ENCODE results near the gene CSNK1A1. TPM values are rescaled to one million over a fixed set of nuclear protein-coding genes. Genes with fewer than 3 reads are reported as not detected.
"Not testable (repeated sequence)": the region's sequence is repeated elsewhere in the genome, so short reads cannot be mapped to it uniquely, and the experiment has no call there.

The CSNK1A1 gene
- total and polyA plus RNA-seq, 5 donors from 2014 or later = 134 to 234 (median 148) TPM

- no peaks in the 10 kb centered on the region for H3K9me3 ChIP-seq (ENCODE audit: control insufficient read depth in 2 of 2, low read length in 2 of 2)
- Mint-ChIP-seq H3K4me1 (peaks cover 63 to 93% (median 80%) of the 10 kb centered on the region in 4 donors), H3K36me3 (peaks cover 21% of the 10 kb centered on the region), H3K27me3 (no peaks in the 10 kb centered on the region), H3K27ac (peak overlapping the region in 2 of 3 donors; percentile 18 to 56), H3K4me3 (peak overlapping the region in 3 of 4 donors; percentile 38 to 52 (median 42)), H3K9me3 (no peaks in the 10 kb centered on the region)
- peak overlapping the region; percentile 55 for H3K4me3 ChIP-seq (ENCODE audit: low read depth, low read length)
- no peaks in the 10 kb centered on the region for H3K27me3 ChIP-seq (ENCODE audit: control insufficient read depth, insufficient read depth, low read length)
- peaks cover 29% of the 10 kb centered on the region for H3K36me3 ChIP-seq (ENCODE audit: control insufficient read depth, insufficient read depth, low read length)
- DNase-seq = no peak
- no peak overlapping the region for H3K27ac ChIP-seq (ENCODE audit: insufficient read depth, low read length, poor library complexity, severe bottlenecking)
- peaks cover 67% of the 10 kb centered on the region for H3K4me1 ChIP-seq (ENCODE audit: control insufficient read depth, insufficient read depth, low read length, poor library complexity, severe bottlenecking)
- no peak for ATAC-seq (ENCODE audit: low read depth in 2 of 2)
Measured at GRCh38 chr5:149526845-149527590, 24.2 kb downstream of the CSNK1A1 start.

DNA sequence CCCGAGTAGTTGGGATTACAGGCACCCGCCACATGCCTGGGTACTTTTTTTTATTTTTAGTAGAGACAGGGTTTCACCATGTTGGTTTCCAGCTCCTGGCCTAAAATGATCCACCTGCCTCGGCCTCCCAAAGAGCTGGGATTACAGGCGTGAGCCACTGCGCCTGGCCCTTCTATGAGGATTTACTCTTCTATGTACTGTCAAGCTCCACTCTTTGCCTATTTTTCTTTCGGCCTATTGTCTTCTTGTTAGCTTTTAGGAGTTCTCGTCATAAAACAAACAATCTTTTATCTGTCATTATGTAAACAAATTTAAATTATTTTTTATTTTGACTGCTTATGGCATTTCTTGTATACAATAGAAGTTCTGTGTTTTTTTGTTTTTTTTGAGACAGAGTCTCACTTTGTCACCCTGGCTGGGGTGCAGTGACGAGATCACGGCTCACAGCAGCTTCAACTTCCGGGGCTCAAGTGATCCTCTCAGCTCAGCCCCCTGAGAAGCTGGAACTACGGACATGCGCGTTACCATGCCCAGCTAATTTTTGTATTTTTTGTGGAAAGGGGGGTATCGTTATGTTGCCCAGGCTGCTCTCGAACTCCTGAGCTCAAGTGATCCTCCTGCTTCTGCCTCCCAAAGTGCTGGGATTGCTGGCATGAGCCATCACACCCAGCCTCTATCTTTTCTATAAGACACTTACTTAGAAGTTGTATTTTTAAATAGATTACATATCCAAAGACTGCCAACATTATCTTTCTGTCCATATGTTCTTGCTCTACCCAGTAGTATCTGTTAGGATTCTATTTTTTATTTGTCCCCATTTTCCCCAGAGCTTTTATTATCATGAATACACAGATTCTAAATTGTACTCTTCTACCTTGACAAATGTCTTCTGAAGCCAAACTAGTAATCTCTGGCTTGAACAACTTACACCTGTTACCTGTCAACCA, 29.2 kb downstream of the CSNK1A1 start:
- no peak overlapping the region for H3K4me3 ChIP-seq (ENCODE audit: low read depth, low read length)
- Mint-ChIP-seq H3K36me3 (peaks cover 34% of the 10 kb centered on the region), H3K4me3 (peak overlapping the region in 3 of 4 donors; percentile 19 to 47 (median 33)), H3K9me3 (no peaks in the 10 kb centered on the region), H3K4me1 (peaks cover 58 to 96% (median 84%) of the 10 kb centered on the region in 4 donors), H3K27me3 (no peaks in the 10 kb centered on the region), H3K27ac (peak overlapping the region; percentile 49 to 87 (median 79))
- H3K9me3 ChIP-seq (ENCODE audit: control insufficient read depth in 2 of 2, low read length in 2 of 2) = no peaks in the 10 kb centered on the region
- H3K36me3 ChIP-seq (ENCODE audit: control insufficient read depth, insufficient read depth, low read length) = peaks cover 46% of the 10 kb centered on the region
- ATAC-seq (ENCODE audit: low read depth in 2 of 2) (no peak), DNase-seq (no peak)
- H3K27ac ChIP-seq (ENCODE audit: insufficient read depth, low read length, poor library complexity, severe bottlenecking) = no peak overlapping the region
- H3K4me1 ChIP-seq (ENCODE audit: control insufficient read depth, insufficient read depth, low read length, poor library complexity, severe bottlenecking) = peaks cover 36% of the 10 kb centered on the region
- no peaks in the 10 kb centered on the region for H3K27me3 ChIP-seq (ENCODE audit: control insufficient read depth, insufficient read depth, low read length)

- Histone ChIP-seq H3K4me1 (ENCODE audit: control insufficient read depth, insufficient read depth, low read length, poor library complexity, severe bottlenecking) (peaks cover 19% of the 10 kb centered on the region), H3K4me3 (ENCODE audit: low read depth, low read length) (peak overlapping the region; percentile 21), H3K36me3 (ENCODE audit: control insufficient read depth, insufficient read depth, low read length) (peaks cover 55% of the 10 kb centered on the region), H3K27ac (ENCODE audit: insufficient read depth, low read length, poor library complexity, severe bottlenecking) (no peak overlapping the region), H3K9me3 (ENCODE audit: control insufficient read depth in 2 of 2, low read length in 2 of 2) (no peaks in the 10 kb centered on the region), H3K27me3 (ENCODE audit: control insufficient read depth, insufficient read depth, low read length) (no peaks in the 10 kb centered on the region)
- Mint-ChIP-seq H3K27ac (peak overlapping the region; percentile 34 to 74 (median 64)), H3K4me1 (peaks cover 57 to 96% (median 84%) of the 10 kb centered on the region in 4 donors), H3K4me3 (peak overlapping the region in 3 of 4 donors; percentile 1 to 32 (median 5)), H3K9me3 (no peaks in the 10 kb centered on the region), H3K36me3 (peaks cover 39% of the 10 kb centered on the region), H3K27me3 (no peaks in the 10 kb centered on the region)
- ATAC-seq (ENCODE audit: low read depth in 2 of 2) (no peak), DNase-seq (no peak)
Measured at GRCh38 chr5:149519601-149520000, 31.6 kb downstream of the CSNK1A1 start.

- Histone ChIP-seq H3K27me3 (ENCODE audit: control insufficient read depth, insufficient read depth, low read length) (no peaks in the 10 kb centered on the region), H3K9me3 (ENCODE audit: control insufficient read depth in 2 of 2, low read length in 2 of 2) (no peaks in the 10 kb centered on the region), H3K4me3 (ENCODE audit: low read depth, low read length) (peak overlapping the region; percentile 0), H3K4me1 (ENCODE audit: control insufficient read depth, insufficient read depth, low read length, poor library complexity, severe bottlenecking) (peaks cover 18% of the 10 kb centered on the region), H3K36me3 (ENCODE audit: control insufficient read depth, insufficient read depth, low read length) (peaks cover 47% of the 10 kb centered on the region), H3K27ac (ENCODE audit: insufficient read depth, low read length, poor library complexity, severe bottlenecking) (no peak overlapping the region)
- Mint-ChIP-seq H3K9me3 (no peaks in the 10 kb centered on the region), H3K4me3 (peak overlapping the region in 3 of 4 donors; percentile 51 to 54 (median 54)), H3K36me3 (peaks cover 29% of the 10 kb centered on the region), H3K27ac (peak overlapping the region; percentile 49 to 80 (median 64)), H3K4me1 (peaks cover 57 to 89% (median 75%) of the 10 kb centered on the region in 4 donors), H3K27me3 (no peaks in the 10 kb centered on the region)
- DNase-seq (no peak), ATAC-seq (ENCODE audit: low read depth in 2 of 2) (no peak)
Measured at GRCh38 chr5:149518620-149519019, 32.6 kb downstream of the CSNK1A1 start.

DNA sequence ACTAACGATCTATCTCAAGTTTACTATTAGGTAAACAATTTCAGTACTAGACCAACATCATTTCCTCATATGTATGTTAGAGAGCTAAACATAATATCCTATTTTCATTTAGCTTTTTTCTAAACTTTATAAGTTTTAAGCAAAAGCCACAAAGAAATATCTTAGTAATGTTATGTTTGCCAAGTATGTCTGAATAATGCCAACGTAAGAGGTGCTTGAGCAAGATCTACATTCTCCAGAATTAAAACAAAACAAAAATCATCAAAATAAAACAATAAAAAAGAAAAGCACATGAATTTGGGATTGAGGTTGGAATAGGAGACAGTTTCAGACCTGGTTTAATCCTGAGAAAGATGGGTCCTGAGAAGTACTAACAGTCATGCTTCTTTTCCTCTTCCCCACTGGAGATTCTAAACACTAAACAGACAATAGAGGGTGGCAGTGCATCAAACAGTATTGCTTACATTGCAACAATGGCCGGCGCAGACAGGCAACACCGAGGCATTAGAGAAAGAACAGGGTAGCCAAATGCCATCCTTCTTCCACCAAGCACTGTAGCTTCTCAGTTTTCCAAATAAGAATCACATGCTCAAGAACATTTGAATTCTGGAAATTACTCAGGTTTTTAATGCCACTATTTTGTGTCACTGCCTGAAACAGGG, 33.6 kb downstream of the CSNK1A1 start:
- Histone ChIP-seq H3K4me1 (ENCODE audit: control insufficient read depth, insufficient read depth, low read length, poor library complexity, severe bottlenecking) (peaks cover 18% of the 10 kb centered on the region), H3K27ac (ENCODE audit: insufficient read depth, low read length, poor library complexity, severe bottlenecking) (peak overlapping the region; percentile 26), H3K36me3 (ENCODE audit: control insufficient read depth, insufficient read depth, low read length) (peaks cover 44% of the 10 kb centered on the region), H3K9me3 (ENCODE audit: control insufficient read depth in 2 of 2, low read length in 2 of 2) (no peaks in the 10 kb centered on the region), H3K4me3 (ENCODE audit: low read depth, low read length) (no peak overlapping the region), H3K27me3 (ENCODE audit: control insufficient read depth, insufficient read depth, low read length) (no peaks in the 10 kb centered on the region)
- Mint-ChIP-seq H3K27ac (peak overlapping the region; percentile 15 to 86 (median 64)), H3K36me3 (peaks cover 34% of the 10 kb centered on the region), H3K4me1 (peaks cover 55 to 82% (median 71%) of the 10 kb centered on the region in 4 donors), H3K27me3 (no peaks in the 10 kb centered on the region), H3K4me3 (peak overlapping the region in 2 of 4 donors; percentile 5 to 32), H3K9me3 (no peaks in the 10 kb centered on the region)
- DNase-seq = no peak
- no peak for ATAC-seq (ENCODE audit: low read depth in 2 of 2)

GRCh38 chr5:149514512-149514911, 36.7 kb downstream of the CSNK1A1 start:
- no peak overlapping the region for H3K4me3 ChIP-seq (ENCODE audit: low read depth, low read length)
- no peak for DNase-seq
- ATAC-seq (ENCODE audit: low read depth in 2 of 2) = no peak
- Mint-ChIP-seq H3K4me3 (no peak overlapping the region), H3K27me3 (no peaks in the 10 kb centered on the region), H3K9me3 (no peaks in the 10 kb centered on the region), H3K27ac (peak overlapping the region in 2 of 3 donors; percentile 53 to 77), H3K4me1 (peaks cover 46 to 52% (median 46%) of the 10 kb centered on the region in 4 donors), H3K36me3 (peaks cover 23% of the 10 kb centered on the region)
- no peaks in the 10 kb centered on the region for H3K9me3 ChIP-seq (ENCODE audit: control insufficient read depth in 2 of 2, low read length in 2 of 2)
- peak overlapping the region; percentile 26 for H3K27ac ChIP-seq (ENCODE audit: insufficient read depth, low read length, poor library complexity, severe bottlenecking)
- peaks cover 51% of the 10 kb centered on the region for H3K36me3 ChIP-seq (ENCODE audit: control insufficient read depth, insufficient read depth, low read length)
- H3K27me3 ChIP-seq (ENCODE audit: control insufficient read depth, insufficient read depth, low read length) = no peaks in the 10 kb centered on the region
- peaks cover 18% of the 10 kb centered on the region for H3K4me1 ChIP-seq (ENCODE audit: control insufficient read depth, insufficient read depth, low read length, poor library complexity, severe bottlenecking)

DNA sequence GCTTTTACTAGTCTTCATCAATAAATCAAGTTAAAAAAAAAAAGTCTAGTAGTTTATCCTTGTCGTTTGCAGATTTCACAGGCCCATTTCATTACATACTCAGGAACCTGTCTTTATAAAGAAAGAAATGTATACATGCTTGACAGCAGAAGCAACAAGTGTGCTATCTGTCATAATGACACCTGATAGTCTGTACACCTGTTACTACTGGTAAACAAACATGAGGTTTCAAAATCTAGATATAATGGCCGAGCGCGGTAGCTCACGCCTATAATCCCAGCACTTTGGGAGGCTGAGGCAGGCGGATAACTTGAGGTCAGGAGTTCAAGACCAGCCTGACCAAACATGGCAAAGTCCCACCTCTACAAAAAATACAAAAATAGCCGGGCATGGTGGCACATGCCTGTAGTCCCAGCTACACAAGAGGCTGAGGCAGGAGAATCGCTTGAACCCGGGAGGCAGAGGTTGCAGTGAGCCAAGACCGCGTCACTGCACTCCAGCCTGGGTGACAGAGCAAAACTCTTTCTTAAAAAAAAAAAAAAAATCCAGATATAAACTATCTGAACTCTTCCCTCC, 37.8 kb downstream of the CSNK1A1 start:
- Mint-ChIP-seq H3K27ac (peak overlapping the region in 1 of 3 donors; percentile 48), H3K36me3 (peaks cover 22% of the 10 kb centered on the region), H3K4me1 (peaks cover 36 to 42% (median 39%) of the 10 kb centered on the region in 4 donors)
- ATAC-seq (ENCODE audit: low read depth in 2 of 2); H3K27me3 ChIP-seq (ENCODE audit: control insufficient read depth, insufficient read depth, low read length); DNase-seq; H3K9me3 ChIP-seq (ENCODE audit: control insufficient read depth in 2 of 2, low read length in 2 of 2); H3K4me3 ChIP-seq (ENCODE audit: low read depth, low read length); H3K9me3 Mint-ChIP-seq; H3K4me1 ChIP-seq (ENCODE audit: control insufficient read depth, insufficient read depth, low read length, poor library complexity, severe bottlenecking); H3K27ac ChIP-seq (ENCODE audit: insufficient read depth, low read length, poor library complexity, severe bottlenecking); H3K27me3 Mint-ChIP-seq; H3K4me3 Mint-ChIP-seq: not testable (repeated sequence)
- H3K36me3 ChIP-seq (ENCODE audit: control insufficient read depth, insufficient read depth, low read length) = peaks cover 62% of the 10 kb centered on the region
